Spleen (tissue), 7 donors: ENCODE results near the gene PLEKHA3.

Experiments used
- POLR2AphosphoS5 ChIP-seq, 3 donors: sonication (generic); formaldehyde crosslinking; IDR thresholded peaks; one replicate each; pipeline ENCODE4 v1.5.1; 2017; ENCODE audit warnings: antibody characterized with exemption in 3 of 3
- TF ChIP-seq, protein P1 (sequence below), 11 experiments: fragments of 200-600 bp in 7 of 11; fragments of 450-650 bp in 4 of 11; sonication (generic) in 4 of 11; IDR thresholded peaks in 8 of 11; conservative IDR thresholded peaks in 3 of 11; 1 replicate in 7 of 11; 2 replicates in 4 of 11; pipeline versions ENCODE4 v1.4.0 to v1.8.0; 2016 to 2021; ENCODE audit warnings: antibody characterized with exemption in 11 of 11, inconsistent platforms in 4 of 11, mild to moderate bottlenecking in 1 of 11
- donor health status: DM: no; HTN: no; CAD: no; lungs with moderate emphysema.
- donor health status: DM: no; HTN: no; CAD: no.
- donor health status: DM: no; HTN: no; CAD: no.

DNA sequence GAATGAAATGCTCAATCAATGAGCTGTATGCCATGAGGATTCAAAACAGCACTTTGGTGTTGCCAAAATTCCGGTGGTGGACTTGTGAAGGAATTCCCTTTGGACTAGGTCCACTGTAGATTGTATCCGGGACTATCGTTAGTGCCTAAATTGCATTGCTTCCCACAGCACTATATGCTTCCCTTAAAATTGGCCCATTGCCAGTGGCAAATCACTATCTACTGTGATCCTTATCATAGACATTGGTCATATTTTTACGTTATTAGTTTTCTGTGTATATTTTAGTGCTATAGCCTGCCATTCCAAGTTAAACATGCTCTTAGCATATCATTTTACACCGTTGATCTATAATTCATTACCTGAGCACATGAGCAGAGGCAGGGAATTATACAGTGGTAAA lies 27.4 kb upstream of the PLEKHA3 start:
- no peak for TF ChIP-seq POLR2AphosphoS5 (IDR thresholded peaks at IDR 0.05)
- TF ChIP-seq, protein P1, sequence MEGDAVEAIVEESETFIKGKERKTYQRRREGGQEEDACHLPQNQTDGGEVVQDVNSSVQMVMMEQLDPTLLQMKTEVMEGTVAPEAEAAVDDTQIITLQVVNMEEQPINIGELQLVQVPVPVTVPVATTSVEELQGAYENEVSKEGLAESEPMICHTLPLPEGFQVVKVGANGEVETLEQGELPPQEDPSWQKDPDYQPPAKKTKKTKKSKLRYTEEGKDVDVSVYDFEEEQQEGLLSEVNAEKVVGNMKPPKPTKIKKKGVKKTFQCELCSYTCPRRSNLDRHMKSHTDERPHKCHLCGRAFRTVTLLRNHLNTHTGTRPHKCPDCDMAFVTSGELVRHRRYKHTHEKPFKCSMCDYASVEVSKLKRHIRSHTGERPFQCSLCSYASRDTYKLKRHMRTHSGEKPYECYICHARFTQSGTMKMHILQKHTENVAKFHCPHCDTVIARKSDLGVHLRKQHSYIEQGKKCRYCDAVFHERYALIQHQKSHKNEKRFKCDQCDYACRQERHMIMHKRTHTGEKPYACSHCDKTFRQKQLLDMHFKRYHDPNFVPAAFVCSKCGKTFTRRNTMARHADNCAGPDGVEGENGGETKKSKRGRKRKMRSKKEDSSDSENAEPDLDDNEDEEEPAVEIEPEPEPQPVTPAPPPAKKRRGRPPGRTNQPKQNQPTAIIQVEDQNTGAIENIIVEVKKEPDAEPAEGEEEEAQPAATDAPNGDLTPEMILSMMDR (IDR thresholded peaks at IDR 0.05 in 8 of 11, conservative IDR thresholded peaks at IDR 0.05 in 3 of 11), result no peak
